Right hindlimb (tissue), 1 donor: Measurements from ENCODE around the gene NME7.
"Not testable (repeated sequence)": the region's sequence is repeated elsewhere in the genome, so short reads cannot be mapped to it uniquely, and the experiment has no call there.

Source experiments
- DNase-seq: peaks from one replicate; pipeline ENCODE4 v3.0.0-alpha.2; 2018

NME7 gene

DNA sequence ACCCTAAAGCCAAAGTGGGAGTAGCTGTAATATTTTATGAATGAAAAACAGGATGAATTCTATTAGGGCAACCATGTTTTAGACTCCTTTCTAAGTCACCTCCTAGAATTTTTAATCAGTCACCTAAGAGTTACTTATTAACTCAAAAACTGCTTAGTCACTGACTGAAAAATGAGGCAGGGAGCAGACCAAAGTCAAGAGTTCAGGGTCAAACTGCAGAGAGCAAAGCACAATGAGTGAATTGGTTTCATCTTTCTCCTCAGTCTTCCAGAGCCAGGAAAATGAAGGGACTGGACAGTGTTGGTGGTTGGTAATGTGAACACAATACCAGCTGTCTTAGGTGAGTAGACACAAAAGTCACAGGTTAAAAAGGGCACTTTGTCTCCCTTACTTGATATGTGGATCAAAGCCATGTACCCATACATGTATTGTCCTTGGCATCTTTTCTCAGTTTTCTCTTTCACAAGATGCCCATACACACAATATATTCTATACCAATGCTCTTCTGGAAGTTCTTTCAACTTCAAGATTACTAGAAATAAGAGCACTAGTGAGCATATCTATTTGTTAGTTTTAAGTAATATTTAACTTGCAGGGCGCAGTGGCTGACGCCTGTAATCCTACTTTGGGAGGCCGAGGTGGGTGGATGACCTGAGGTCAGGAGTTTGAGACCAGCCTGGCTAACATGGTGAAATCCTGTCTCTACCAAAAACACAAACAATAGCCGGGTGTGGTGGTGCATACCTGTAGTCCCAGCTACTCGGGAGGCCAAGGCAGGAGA lies 218.9 kb downstream of the NME7 start:
- no peak for DNase-seq

DNA sequence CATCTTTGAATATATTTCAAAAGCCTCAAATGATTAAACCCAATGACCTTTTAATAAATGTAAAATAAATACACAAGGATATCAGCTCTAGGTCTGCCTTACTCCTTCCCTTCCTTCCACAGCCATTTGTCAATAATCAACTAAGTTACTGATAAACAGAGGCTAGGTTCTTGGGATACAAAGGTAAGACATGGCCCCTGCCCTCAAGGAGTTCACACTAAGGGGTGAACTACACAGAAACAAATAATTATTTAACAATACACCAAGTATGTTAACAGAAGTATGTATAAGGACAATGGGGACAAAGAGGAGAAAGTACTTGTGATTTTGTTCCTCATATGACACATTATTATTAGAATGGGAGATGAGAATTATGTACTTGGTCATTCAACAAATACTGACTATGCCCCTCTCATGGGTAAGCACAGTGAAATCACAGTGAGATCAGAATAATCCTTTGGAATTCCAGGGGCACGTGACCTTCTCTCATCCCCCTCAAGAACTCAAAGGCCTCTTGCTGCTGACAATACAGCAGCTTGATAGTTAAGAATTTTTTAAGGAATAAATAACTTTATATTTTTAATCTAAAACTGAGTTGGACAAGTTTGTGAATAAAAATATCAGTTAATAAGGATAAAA lies 220.9 kb downstream of the NME7 start:
- DNase-seq = no peak

DNA sequence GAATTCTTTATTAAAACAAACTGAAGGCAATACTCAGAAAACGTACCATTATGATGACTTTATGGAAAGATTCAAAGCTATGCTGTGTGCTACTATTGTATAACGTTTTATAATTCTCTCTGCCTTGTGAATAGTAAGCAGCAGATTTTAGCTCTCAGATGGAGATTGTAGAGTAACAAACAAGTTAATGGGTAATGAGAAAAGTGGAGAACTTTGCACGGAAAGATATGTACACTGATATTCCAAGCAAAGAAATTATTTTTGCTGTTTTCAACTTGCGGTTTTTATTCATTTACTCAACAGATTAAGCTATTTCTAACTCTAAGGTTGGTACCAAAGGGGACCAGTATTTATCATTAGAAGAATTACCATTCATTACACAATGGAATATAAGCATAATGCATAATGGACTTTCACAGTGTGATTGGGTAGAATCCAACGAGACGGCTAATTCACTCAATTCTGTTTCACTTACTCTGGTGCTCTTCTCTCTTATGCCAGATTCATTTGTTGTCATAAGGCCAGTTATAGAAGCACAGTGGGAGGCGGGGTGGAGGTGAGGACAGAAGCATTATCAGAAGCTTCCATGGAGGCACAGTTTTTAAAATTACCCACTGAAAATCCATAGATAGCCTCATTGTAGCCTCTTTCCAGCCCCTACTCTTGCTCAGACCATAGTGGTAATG lies 222.5 kb downstream of the NME7 start:
- DNase-seq = no peak

DNA sequence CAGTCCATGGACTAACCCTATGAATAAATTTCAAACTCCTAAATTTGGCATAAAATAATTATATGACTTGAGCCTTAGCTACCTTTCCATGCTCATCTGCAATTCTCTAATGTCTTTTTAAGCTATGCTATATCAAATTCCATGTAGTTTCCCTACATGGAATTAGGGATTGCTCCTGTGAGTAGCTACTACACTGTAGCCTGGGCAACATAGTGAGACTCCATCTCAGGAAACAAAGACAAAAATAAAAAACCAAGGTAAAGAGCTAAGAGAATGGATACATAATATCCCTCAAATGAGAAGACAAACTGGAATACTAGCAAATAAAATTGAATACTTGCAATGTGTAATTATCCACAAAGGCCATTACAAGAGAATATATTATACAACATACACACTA lies 223.6 kb downstream of the NME7 start:
- DNase-seq = no peak

DNA sequence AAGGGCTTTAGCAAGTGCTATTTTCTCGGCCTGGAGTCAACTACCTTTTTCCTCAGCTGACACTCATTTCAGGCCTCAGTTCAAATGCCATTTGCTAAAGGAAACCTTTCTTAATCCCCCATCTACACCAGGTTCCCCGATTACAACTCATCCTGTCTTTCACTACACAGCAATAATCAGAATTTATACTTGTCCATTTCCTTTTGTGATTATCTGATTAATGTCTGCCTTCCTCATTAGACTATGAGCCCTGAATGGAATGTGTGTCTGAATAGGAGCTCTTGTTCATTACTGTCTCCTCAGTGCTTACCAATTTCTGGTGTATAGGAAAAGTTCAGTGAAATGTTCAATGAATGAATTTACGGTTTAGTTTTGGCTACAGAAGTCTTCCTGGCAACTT lies 224.3 kb downstream of the NME7 start:
- DNase-seq = no peak

DNA sequence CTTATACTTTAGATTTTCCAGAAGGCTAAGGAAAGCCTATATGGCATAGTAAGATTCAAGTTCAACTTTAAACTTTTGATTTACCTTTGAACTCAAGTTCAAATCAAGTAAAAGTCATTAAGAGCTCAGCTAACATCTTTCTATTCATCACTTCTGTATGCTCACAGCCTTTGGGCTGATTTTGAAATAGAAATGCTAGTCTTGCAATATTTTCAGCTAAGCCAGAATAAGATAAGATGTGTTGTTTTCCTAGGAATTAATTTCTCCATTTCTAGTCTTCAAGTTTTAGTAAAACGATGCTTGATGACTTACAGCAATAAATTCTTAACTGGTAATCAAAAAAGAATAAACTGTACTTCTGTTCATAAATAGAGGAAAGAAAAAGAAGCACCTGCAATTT lies 225.5 kb downstream of the NME7 start:
- no peak for DNase-seq

DNA sequence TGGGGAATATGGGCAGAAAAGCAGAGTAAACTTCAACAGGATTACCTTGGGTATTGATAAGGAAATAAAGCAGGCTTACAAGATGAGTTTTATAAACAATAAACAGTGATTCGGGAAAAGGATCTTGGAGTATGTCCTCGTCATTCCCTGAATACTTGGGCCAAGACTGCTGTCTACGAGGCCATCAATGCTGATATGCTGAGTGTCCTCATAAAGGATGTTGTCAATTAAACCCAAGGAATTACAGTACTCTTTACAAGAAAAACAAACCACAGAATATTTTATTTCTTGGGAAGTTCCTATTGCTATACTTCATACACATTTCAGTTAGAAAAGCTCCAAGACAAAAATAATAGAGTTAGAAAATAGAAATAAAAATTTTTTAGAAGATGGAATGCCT lies 226.2 kb downstream of the NME7 start:
- DNase-seq = no peak

DNA sequence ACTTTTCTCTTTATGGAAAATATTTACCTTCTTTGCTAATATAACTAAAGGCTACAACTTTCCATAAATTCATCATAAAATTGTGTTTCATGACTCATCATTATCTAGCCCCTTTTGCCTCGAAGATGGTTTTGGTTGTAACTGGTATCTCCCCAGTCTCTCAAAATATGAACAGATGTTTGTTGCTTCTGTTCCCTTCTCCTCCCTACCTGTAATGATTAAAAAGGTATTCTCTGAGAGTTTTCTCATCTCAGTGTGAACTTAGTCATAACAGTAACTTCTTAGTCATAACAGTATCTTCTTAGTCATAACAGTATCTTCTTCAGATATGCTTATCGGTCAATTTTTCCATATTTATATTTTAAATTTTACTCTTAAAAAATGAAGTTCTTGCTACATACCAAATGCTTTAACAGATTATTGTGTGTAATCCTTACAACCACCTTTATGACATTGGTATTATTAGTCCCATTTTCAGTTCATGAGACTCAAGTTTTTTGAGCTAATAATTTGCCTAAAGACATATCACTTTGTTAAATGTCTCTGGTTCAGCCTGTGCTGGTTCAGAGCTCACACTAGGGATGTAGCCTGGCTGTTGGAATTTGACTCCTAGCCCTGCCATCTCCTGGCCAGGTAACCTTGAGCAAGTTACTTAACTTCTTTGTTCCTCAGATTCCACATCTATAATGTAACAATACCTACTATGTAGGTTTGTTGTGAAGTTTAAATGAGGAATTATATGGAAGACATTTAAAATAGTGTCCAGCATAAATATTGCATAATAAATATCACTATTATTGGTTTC lies 228.5 kb downstream of the NME7 start:
- no peak for DNase-seq

DNA sequence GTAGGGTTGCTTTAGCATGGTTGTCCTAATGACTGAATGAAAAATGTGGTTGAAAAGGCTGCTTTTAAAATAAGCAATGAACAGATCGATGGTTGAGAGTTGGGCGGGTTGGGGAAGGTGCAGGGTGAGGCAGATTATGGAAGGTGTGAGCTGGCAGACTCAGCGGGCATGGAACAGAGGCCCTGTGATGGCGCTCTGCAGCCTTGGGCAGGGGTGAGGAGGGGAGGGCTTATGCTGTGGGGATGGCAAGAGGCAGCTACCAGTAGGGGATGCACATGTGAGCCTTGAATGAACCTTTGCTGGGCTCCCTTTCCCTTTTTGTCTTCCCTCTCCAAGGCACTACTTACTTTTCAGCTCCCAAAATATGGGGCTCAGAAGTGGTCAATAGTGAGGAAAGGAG lies 230.2 kb downstream of the NME7 start:
- no peak for DNase-seq

DNA sequence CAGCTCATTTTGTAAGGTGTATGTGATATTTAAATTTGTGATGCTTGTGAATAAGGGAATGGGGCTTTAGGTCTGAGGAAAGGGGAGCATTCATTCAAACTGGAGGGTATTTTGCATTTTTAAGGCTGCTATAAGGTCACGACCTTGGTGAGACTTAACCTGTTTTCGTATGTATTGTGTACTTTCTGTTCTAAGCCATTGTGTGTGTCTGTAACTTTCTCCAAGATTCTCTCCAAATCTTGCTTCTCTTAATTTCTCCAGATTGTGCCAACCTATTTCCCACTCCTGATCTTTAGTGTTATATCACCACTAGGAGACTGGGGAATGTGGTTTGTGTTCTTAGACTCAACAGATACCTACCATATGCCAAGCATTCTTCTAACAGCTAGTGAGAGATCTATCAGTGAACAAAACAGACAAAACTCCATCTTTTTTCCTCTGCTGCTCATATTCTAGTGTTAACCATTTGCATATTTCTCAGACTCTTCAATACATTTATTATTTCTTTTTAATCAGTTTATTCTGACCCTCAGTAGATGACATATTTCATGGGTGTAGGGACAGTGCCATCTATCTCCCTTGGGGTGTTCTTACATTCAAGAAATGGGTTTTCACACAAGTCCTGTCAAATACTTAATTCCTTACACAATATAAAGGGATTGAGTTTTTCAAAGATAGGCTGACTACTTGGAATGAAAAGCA lies 233.6 kb downstream of the NME7 start:
- no peak for DNase-seq

DNA sequence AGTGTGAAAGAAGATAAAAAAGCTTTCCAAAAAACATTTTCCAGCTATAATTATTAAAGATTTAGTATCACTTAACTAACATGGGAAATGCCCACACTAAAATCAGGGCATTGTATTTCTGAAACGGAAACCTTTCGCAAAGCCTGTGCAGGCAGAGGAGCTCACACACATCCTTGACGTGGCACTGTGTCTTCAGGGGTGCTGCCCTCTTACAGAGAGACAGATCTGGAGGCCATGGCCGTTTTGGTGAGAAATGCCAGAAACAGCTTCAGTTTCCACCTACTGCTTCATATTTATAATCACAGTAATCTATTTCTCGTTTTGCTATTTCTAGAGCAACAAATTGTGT lies 234.4 kb downstream of the NME7 start:
- DNase-seq = no peak

DNA sequence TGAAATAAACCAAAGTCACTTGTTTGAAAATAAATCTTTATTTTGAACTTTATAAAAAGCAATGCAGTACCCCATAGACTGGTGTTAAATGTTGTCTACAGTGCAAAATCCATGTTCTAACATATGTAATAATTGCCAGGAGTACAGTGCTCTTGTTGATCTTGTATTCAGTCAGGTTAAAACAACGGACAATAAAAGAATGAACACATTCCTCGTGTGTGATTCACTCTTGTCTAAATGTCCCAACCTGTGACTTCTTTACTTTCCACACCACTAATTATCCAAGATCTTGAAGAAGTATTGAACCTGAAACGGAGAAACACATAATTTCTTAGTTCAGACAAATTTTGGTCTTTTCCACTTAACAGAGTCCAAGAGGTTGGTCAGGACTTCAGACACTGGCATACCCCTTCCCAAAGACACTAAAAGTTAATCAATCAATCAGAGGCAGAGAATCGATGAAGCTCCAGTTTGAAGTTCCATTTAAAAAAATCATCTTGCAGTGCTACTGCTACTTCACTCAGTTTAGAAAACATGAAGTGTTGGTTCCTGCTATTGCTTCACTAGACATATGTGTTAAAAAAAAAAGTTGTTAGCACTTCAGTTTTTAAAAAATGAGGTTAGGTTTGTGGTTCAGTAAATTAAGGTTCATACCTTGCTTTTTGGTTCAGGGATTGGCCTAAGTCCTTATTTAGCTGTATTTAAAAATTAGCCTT lies 234.9 kb downstream of the NME7 start:
- DNase-seq = no peak

DNA sequence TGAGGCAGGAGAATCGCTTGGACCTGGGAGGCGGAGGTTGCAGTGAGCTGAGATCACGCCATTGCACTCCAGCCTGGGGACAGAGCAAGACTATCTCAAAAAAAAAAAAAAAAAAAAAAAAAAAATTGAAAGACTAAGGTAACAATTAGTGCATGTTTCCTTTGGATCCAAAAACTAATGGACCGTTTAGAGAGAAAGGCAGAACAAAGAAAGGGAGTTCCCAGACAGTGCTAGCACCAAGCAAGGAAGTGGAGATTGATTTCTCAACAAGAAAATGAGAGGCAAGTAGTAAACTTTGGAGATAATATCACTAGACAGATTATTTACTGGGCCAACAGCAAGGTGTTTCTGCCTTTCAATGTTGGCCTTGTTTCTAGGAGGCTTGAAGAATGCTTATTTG lies 236.9 kb downstream of the NME7 start:
- DNase-seq = no peak

DNA sequence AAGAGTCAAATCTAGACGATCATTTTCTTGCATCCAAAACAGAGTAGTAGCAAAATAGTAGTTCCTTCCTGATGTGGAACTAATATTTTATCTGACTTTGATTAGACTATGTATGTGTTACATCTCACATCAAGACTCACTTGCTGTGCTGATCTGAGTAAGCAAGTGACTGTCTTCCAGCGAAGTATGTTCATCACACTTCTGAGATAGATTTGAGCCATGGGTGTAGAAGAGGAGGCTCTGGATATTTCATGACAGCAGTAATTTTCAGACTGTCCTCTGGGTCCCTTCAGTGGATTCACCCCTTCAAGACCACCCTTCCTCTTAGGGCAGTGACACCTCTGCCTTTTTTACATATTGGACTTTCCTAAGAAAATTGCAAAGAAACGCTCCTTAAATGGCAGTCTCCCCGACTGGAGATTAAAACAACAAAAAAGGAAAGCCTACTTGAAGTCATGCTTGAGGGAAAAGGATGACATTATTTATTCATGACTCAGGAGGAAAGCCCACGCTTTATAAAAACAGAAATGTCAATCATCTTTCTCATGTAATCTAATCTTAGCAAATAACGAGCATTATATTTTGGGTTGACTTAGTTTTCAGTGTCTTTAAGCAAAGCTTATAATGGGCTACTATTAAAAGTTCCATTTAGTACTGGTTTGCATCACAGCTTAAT lies 238.3 kb downstream of the NME7 start:
- no peak for DNase-seq

DNA sequence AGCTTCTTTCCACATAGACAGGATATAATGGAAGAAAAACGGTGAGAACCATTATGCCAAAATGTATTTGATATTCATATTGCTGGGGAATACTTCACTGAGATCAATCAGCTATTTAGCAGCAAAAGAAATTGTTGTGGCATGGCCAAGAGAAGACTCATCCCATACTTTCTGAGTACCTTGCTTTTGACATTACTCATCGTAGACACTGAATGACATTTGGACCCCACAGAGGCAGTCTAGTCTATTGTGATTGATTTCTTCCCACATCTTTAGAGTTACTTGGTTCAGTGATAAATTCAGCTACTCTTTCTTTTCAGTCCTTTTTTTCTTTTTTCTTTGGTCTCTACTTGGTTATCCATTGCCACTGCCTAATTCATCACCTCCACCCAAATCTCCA lies 239.0 kb downstream of the NME7 start:
- no peak for DNase-seq

DNA sequence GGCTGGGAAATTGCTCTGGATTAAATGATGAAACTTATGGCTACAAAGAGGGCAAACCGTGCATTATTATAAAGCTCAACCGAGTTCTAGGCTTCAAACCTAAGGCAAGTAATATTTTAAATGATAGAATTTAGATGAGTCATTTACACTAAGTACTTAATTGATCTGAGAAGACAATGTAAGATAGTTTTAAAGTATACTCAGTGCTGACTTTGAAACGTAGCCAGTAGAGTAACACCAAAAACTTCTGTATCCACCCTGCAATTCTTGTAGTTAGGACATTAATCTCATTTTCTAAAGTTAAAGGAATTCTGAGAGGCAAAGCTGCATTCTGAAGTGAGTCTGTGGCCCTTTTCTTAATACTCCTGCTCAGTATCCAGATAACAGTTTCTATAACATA lies 240.3 kb downstream of the NME7 start:
- DNase-seq = no peak

DNA sequence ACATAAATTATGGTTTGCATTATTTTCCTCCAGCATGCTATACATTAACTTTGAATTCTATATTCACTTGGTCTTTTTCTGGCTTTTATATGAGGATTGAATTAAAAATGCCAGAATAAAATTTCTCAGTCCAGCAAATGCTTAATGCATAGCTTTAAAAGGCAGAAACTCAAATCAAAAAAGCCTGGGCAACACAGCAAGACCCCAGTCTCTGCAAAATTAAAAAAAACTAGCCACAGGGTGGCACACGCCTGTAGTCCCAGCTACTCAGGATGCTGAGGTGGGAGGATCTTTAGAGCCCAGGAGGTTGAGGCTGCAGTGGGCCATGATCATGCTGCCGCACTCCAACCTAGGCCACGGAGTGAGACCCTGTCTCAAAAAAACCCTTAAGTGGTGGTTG lies 241.3 kb downstream of the NME7 start:
- DNase-seq = no peak

DNA sequence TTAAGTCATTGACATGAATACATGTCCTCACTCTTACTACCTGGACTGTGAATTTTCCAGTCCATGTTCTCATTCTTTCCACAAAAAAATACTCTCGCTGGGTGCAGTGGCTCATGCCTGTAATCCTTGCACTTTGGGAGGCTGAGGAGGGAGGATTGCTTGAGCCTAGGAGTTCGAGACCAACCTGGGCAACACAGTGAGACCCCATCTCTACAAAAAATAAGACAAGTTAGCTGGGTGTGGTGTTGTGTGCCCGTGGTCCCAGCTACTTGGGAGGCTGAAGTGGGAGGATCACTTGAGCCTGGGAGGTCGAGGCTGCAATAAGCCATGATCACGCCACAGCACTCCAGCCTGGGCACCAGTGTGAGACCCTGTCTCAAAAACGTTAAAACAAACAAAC lies 242.0 kb downstream of the NME7 start:
- not testable (repeated sequence) for DNase-seq

DNA sequence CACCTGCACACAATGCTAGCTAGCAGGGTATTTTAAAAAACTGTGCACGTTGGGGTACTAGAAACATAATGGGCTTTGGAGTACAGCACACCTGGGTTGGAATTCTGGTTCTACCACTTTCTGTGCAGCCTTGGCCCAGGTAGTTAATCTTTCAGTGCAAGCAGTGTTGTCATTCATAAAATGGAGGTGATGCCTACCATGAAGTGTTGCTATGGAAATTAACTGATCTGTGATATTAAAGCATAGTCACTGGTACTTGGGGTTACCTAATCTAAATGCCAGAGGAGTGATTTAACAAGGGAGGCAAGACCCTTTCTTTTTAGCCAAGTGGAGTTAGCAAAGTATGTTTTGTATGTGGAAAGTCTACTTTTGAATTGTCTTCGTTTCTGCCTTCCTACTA lies 243.1 kb downstream of the NME7 start:
- no peak for DNase-seq

DNA sequence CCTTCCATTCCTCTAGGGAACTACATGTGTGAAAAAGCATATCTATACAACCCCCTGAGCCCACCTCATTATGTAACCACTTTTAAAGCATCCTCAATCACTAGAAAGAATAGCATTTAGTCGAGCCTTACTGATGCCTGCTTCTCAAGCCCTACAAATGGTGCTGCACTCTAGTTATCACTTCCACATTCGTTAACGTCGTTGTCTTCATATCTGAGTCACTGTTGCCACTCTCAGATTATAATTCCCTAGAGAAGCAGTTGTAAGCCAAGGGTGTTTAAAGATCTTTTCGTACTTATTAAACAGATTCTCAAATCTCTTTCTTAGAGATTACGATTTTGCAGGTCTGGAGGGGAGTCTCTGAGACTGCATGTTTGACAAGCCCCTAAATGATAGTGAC lies 244.6 kb downstream of the NME7 start:
- DNase-seq = no peak

DNA sequence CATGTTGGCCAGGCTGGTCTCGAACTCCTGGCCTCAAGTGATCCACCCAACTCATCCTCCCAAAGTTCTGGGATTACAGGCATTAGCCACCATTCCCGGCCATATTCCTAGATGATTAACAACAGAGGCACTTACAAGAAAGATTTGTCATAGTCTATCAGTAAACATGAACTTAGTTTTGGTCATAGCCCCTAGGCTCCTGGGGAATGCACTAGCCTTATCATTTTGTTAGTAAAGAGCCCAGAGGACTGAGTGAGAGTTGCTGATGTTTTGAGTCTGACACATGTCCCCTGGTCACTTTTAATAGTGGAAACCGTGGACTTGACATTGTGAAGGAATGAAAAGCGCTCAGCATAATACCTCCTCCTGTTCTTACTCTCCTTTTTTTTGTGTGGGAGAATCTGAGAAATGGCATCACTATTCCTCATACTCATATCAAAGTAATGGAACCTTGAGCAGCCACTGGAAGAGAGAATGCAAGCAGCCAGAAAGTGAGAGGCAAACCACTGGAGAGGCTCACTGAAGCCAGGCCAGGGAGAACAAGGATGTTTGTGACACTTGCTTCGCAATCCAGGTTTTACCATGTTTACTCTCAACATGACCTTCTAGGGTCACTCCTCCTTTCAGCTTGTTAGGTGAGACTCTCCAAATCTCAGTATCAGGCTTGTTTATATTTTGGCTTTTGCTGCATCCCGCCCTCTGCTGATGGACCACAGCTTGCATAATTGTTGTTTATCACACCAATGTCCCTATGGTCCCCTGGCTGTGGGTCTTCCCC lies 246.3 kb downstream of the NME7 start:
- DNase-seq = no peak
